Subcutaneous adipose tissue (tissue), 4 donors: ENCODE results near the gene CEMP1. TPM values are rescaled to one million over a fixed set of nuclear protein-coding genes. Genes with fewer than 3 reads are reported as not detected.

Experiments used
- total RNA-seq, 4 donors: library from RNA; depleted of rRNA; stranded (reverse); fragments of >200 nt; gene quantifications; one replicate each; pipeline ENCODE4 v1.1.0, GENCODE V29; 2016
- TF ChIP-seq, protein P1 (sequence below): fragments of 450-650 bp; IDR thresholded peaks from one replicate; pipeline ENCODE4 v1.5.1; 2016; ENCODE audit warnings: low read depth, mild to moderate bottlenecking, control low read depth, antibody characterized with exemption, moderate library complexity

CEMP1 gene
- total RNA-seq, 4 donors from 2014 or later, result not detected

DNA sequence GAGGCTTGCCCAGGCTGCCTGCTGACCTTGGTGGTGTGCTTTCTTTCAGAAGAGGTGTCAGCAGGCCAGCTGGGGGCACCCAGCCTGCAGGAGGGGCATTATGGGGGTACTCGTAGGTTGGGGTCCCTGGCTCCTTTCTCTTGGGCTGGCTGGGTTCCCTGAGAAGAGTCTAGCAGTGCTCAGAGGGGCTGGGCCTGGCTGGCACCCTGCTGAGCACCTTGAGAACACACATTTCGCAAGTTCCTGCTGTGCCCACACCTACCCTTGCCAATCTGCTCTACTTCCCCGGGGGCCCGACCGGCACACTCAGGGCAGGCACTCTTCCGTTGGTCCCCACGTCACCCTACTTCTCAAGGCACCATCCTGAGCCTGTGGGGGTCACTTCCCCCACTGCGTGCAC, 5.1 kb downstream of the CEMP1 start:
- TF ChIP-seq, protein P1, sequence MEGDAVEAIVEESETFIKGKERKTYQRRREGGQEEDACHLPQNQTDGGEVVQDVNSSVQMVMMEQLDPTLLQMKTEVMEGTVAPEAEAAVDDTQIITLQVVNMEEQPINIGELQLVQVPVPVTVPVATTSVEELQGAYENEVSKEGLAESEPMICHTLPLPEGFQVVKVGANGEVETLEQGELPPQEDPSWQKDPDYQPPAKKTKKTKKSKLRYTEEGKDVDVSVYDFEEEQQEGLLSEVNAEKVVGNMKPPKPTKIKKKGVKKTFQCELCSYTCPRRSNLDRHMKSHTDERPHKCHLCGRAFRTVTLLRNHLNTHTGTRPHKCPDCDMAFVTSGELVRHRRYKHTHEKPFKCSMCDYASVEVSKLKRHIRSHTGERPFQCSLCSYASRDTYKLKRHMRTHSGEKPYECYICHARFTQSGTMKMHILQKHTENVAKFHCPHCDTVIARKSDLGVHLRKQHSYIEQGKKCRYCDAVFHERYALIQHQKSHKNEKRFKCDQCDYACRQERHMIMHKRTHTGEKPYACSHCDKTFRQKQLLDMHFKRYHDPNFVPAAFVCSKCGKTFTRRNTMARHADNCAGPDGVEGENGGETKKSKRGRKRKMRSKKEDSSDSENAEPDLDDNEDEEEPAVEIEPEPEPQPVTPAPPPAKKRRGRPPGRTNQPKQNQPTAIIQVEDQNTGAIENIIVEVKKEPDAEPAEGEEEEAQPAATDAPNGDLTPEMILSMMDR, result no peak

DNA sequence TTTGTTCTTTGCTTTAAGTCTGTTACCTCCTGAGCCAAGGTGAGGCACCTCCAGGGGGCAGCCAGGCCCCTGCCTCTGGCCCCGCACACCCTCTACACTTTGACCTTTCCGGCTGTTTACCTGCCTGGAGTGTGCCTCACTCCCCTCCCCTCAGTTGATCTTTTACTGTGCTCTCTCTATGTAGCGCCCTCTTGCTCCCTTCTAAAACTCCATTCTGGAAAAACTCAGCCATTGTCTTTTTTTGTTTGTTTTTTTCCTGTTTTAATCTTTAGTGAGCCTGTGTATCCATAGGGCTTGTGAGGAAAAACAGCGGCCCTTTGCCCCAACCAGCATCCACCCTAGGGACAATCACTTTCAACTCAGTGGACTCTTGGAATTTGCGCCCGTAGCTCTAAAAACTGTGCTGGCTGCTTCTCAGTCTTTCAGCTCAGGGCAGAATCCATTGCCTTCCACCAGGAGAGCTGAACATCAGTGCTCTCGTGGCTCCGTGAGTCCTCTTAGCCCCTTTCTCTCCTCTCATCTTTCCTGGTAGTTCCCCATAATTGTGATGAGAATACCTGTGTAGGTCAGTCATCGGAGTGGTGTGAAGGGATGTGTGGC, 6.8 kb downstream of the CEMP1 start:
- TF ChIP-seq, protein P1, result no peak

DNA sequence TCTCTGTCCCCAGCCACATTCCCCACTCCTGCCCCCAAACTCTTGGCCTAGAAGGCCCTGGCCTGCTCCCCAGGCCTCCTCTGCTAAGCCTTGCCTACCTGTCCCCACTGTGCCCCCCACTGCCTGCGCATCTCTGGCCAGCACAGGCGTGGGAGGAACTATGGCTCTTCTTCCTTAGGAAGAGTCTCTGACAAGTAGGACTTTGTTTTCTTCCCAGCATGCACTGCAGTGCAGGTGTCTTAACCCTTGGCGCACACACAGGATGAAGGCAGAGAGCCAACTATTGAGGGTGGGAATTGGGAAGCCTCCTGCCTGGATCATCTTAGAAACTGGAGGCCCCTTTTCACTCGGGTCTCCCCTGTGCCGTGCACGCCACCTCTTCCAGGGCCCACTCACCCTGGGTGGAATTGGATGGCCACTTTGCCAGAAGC, 7.4 kb downstream of the CEMP1 start:
- TF ChIP-seq, protein P1, result no peak

DNA sequence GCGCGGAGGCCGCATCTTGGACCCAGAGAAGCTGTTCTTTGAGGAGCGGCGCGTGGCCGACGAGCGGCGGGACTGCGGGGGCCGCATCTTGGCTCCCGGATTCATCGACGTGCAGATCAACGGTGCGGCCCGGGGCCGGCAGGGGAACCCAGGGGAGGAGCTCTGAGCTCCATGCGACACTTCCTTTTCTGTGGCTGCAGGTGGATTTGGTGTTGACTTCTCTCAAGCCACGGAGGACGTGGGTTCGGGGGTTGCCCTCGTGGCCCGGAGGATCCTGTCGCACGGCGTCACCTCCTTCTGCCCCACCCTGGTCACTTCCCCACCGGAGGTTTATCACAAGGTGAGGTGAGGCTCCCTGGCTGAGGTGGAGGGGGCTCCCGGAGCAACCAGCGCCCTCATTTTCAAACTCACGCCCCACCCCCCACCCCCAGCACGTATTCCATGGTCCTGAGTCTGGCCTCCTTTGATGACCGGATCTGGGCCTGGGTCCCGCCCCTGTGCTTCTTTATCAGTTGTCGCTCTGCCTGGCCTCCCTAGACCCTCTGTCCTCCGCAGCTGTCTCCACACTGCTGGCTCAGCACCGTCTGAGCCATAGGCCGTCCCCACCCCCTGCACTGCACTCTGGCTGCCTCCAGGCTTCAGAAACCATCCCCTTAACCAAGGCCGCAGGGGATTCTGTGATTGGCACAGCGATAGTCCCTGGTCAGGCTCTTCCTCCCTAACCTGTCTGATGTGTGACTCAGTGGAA, 10.2 kb downstream of the CEMP1 start:
- TF ChIP-seq, protein P1, result no peak

DNA sequence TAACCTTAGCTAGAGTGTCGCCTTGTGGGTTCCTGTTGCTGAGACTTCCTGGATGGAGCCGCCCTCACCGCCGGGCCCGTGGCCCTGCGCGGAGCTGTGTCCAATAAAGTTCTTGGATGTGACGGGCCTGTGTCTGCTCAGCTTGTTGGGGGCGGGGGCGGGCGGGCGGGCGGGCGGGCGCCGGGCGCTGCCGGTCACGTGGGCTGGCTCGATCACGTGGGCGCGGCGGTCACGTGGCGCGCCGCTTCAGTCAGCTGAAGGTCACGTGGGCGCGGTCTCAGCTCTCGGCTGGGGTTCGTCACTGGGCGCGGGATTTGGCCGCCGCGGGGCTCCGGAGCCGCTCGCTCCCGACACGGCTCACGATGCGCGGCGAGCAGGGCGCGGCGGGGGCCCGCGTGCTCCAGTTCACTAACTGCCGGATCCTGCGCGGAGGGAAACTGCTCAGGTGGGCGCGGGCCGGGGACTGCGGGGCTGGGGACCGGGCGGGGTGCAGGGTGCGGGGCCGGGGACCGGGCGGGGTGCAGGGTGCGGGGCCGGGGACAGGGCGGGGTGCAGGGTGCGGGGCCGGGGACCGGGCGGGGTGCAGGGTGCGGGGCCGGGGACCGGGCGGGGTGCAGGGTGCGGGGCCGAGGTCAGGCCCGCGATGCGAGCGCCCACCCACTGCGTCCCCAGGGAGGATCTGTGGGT, 11.0 kb downstream of the CEMP1 start, which contains the start of gene AMDHD2:
Gene AMDHD2, plus strand, starts transcription at position 275 of the 687 bp plus-strand sequence. Its CDS starts 88 bp downstream, at position 363.
- TF ChIP-seq, protein P1, result no peak

DNA sequence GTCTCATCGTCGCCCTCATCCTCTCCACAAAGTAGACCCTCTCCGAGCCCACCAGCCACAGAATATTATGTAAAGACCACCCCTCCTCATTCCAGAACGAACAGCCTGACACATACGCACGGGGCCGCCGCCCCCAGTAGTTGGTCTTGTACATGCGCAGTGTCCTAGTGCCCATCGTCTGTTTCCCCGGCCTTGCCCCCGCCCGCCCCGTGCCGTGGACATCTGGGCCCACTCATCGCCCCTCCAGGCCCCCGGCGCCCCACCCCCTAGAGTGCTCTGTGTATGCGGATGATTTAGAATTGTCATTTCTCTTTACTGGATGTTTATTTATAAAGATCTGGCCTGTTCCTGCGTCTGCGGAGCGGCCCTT, 11.5 kb downstream of the CEMP1 start:
- TF ChIP-seq, protein P1, result no peak
